NCI-H510A (cell line): ENCODE results near the gene HOXB3.

ENCODE experiments used
- DNase-seq: peaks from one replicate; lab custom pipeline; 2025; lab: John Stamatoyannopoulos, UW

HOXB3 gene

GRCh38 chr17:48625495-48626244 is 35.6 kb upstream of the HOXB3 start:
- peak; percentile 58 for DNase-seq

- peak; percentile 35 for DNase-seq
These were observed 34.8 kb upstream of the HOXB3 start for GRCh38 chr17:48624544-48625494.

- DNase-seq = no peak
These were observed 34.1 kb upstream of the HOXB3 start for GRCh38 chr17:48624118-48624517.

- DNase-seq = no peak
These were observed 33.5 kb upstream of the HOXB3 start for GRCh38 chr17:48623583-48623982.

- no peak for DNase-seq
These were observed 32.8 kb upstream of the HOXB3 start for GRCh38 chr17:48622857-48623256.

- no peak for DNase-seq
These were observed 31.7 kb upstream of the HOXB3 start for GRCh38 chr17:48621410-48622392.

GRCh38 chr17:48620461-48621139 is 30.6 kb upstream of the HOXB3 start:
- no peak for DNase-seq

- DNase-seq = no peak
These were observed 29.9 kb upstream of the HOXB3 start for GRCh38 chr17:48619826-48620449.

- peak; percentile 80 for DNase-seq
These were observed 28.3 kb upstream of the HOXB3 start for GRCh38 chr17:48618256-48618896.

GRCh38 chr17:48617471-48618255 is 27.6 kb upstream of the HOXB3 start:
- no peak for DNase-seq

GRCh38 chr17:48616717-48617470 is 26.9 kb upstream of the HOXB3 start:
- no peak for DNase-seq

GRCh38 chr17:48615963-48616716 is 26.1 kb upstream of the HOXB3 start:
- no peak for DNase-seq

- DNase-seq = peak; percentile 24
These were observed 25.3 kb upstream of the HOXB3 start, which contains the start of gene HOXB8 for GRCh38 chr17:48615047-48615962. Gene HOXB8 (minus strand): TSS chr17:48615292. CDS start chr17:48614704, 588 bp downstream.

- peak; percentile 60 for DNase-seq
These were observed 24.0 kb upstream of the HOXB3 start for GRCh38 chr17:48613862-48614694.

GRCh38 chr17:48612854-48613691 is 23.0 kb upstream of the HOXB3 start:
- DNase-seq = peak; percentile 71
